BE2C (cell line): ENCODE measurements around the gene TTLL7.
A peak's percentile ranks its signal among the peaks of the same experiment; 100 is the strongest.

ENCODE experiments used
- DNase-seq: peaks from one replicate; pipeline ENCODE4 v3.0.0-alpha.2; 2020
- H3K27me3 ChIP-seq: fragments of 250-450 bp; sonication (Bioruptor Pico); 2 replicates; pipeline ENCODE4 v1.5.1; 2020; ENCODE audit warnings: mild to moderate bottlenecking
- H3K36me3 ChIP-seq: fragments of 250-450 bp; sonication (Bioruptor Pico); 2 replicates; pipeline ENCODE4 v1.5.1; 2020; ENCODE audit warnings: mild to moderate bottlenecking
- H3K4me1 ChIP-seq: fragments of 250-450 bp; sonication (Bioruptor Pico); 2 replicates; pipeline ENCODE4 v1.5.1; 2020
- H3K4me3 ChIP-seq: 2 replicates; pipeline ENCODE4 v1.5.1; 2011; ENCODE audit warnings: low read depth, low read length
- H3K9me3 ChIP-seq: fragments of 250-450 bp; sonication (Bioruptor Pico); 2 replicates; pipeline ENCODE4 v1.5.1; 2020
- CTCF ChIP-seq: IDR thresholded peaks from 2 replicates; pipeline ENCODE4 v1.5.1; 2012; ENCODE audit warnings: mild to moderate bottlenecking, low read depth, low read length

The TTLL7 gene

DNA sequence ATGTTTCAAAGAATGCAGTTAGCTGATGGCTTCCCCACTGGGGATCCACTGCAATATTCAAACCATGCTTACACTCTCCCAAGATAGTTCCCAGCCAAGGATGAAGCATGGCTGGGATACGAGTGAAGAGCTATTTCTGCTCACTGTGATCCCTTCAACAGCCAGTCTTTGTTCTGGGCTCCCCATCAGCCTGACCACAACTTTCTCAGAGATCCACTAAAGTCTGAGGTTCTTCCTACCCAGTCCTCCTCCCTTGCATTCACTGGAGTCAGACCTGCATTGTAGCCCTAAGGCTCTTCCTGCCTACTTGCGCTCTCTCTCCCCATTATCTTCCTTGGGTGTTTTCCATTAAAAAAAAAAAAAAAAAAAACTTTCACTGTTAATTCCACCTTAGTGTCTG, 101.4 kb downstream of the TTLL7 start:
- no peaks in the 10 kb centered on the region for H3K36me3 ChIP-seq
- H3K27me3 ChIP-seq, result no peaks in the 10 kb centered on the region
- H3K4me1 ChIP-seq, result no peaks in the 10 kb centered on the region
- H3K9me3 ChIP-seq, result no peaks in the 10 kb centered on the region
- no peak for TF ChIP-seq CTCF
- DNase-seq, result no peak
- no peak overlapping the region for H3K4me3 ChIP-seq

GRCh38 chr1:83896299-83896698, 102.6 kb downstream of the TTLL7 start:
- H3K36me3 ChIP-seq, result no peaks in the 10 kb centered on the region
- no peaks in the 10 kb centered on the region for H3K9me3 ChIP-seq
- H3K27me3 ChIP-seq, result no peaks in the 10 kb centered on the region
- DNase-seq, result no peak
- TF ChIP-seq CTCF, result no peak
- no peak overlapping the region for H3K4me3 ChIP-seq
- no peaks in the 10 kb centered on the region for H3K4me1 ChIP-seq

DNA sequence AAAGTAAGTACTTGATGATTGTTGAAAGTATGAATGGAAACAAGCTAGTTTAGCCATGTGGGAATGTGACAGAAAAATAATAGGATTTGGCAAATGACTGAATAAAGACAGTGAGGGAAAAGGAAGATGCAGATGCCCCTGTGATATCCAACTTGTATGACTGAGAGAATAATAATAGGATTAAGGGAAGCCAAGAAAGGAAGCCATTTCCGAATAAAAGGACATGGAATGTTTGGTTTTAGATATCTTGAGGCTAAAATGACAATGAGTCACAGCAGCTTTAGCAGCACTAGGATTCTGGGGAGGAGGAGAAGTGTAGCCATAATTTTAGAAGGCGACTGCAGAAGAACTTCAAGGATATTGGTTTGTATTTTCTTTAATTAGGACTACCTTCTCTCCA, 109.2 kb downstream of the TTLL7 start:
- Histone ChIP-seq H3K9me3 (no peaks in the 10 kb centered on the region), H3K27me3 (no peaks in the 10 kb centered on the region), H3K4me3 (no peak overlapping the region), H3K4me1 (no peaks in the 10 kb centered on the region), H3K36me3 (no peaks in the 10 kb centered on the region)
- no peak for DNase-seq
- no peak for TF ChIP-seq CTCF

GRCh38 chr1:83887483-83887882, 111.4 kb downstream of the TTLL7 start:
- no peaks in the 10 kb centered on the region for H3K4me1 ChIP-seq

DNA sequence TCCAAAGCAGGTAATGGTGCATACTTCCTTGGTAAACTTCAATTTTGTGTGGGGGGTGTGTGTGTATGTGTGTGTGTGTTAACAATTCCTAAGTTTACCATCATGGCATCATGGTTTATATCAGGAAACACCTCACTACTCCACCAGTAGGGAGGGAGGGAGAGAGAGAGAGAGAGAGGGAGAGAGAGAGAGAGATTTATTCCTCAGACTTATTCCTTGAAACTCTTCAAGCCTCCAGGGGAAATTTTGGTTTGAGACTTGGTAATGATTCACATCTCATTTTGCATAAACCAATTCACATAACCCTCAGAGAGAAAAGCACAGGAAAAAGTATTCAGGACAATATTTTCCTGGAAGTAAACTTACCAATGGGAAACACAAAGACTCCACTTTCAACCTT, 115.0 kb downstream of the TTLL7 start:
- TF ChIP-seq CTCF, result no peak
- Histone ChIP-seq H3K4me3 (no peak overlapping the region), H3K4me1 (no peaks in the 10 kb centered on the region), H3K27me3 (no peaks in the 10 kb centered on the region), H3K9me3 (no peaks in the 10 kb centered on the region), H3K36me3 (no peaks in the 10 kb centered on the region; the same call in 1 of the 2 replicates)
- no peak for DNase-seq

More at GRCh38 chr1:83887483-83887882, 111.4 kb downstream of the TTLL7 start:
- no peak for DNase-seq
- TF ChIP-seq CTCF, result no peak
- Histone ChIP-seq H3K36me3 (no peaks in the 10 kb centered on the region; the same call in 1 of the 2 replicates), H3K27me3 (no peaks in the 10 kb centered on the region), H3K9me3 (no peaks in the 10 kb centered on the region), H3K4me3 (no peak overlapping the region)

- Histone ChIP-seq H3K9me3 (no peaks in the 10 kb centered on the region), H3K4me1 (no peaks in the 10 kb centered on the region), H3K36me3 (no peaks in the 10 kb centered on the region; the same call in 1 of the 2 replicates), H3K4me3 (no peak overlapping the region), H3K27me3 (no peaks in the 10 kb centered on the region)
- TF ChIP-seq CTCF, result peak; percentile 54
- DNase-seq, result peak; percentile 26
Observed at GRCh38 chr1:83882906-83883305, 116.0 kb downstream of the TTLL7 start.
